Uterus (tissue), 2 donors: ENCODE data around the gene NUP210.

Experiments
- POLR2A ChIP-seq, 2 donors: fragments of 450-650 bp; IDR thresholded peaks; one replicate each; pipeline ENCODE4 v1.6.1; 2016; ENCODE audit warnings: antibody characterized with exemption in 2 of 2, mild to moderate bottlenecking in 1 of 2, moderate library complexity in 1 of 2
- TF ChIP-seq, protein P1 (sequence below), 4 experiments: fragments of 200-600 bp in 2 of 4; fragments of 450-650 bp in 2 of 4; sonication (generic) in 2 of 4; IDR thresholded peaks; one replicate each; pipeline ENCODE4 v1.5.1; 2016 to 2019; ENCODE audit warnings: antibody characterized with exemption in 4 of 4, mild to moderate bottlenecking in 2 of 4, moderate library complexity in 1 of 4

DNA sequence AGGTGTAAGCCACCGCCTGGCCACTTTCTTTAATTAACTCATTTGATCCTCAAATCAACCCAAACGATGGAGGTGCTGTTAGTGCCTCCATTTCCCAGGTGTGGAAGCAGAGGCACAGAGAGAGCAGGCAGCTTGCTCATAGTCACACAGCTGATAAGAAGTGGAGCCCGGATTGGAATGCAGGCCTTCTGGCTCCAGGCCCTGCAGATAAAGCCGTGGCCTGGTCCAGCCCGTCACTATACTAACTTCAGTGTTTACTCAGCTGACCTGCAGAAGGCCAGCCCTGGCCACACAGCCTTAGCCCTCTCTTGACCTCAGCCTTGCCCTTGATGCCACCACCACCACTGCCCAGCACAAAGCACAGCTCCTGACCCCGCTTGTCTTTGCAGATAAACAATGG, 116.7 kb downstream of the NUP210 start:
- no peak for TF ChIP-seq POLR2A (IDR thresholded peaks at IDR 0.05)
- TF ChIP-seq, protein P1, sequence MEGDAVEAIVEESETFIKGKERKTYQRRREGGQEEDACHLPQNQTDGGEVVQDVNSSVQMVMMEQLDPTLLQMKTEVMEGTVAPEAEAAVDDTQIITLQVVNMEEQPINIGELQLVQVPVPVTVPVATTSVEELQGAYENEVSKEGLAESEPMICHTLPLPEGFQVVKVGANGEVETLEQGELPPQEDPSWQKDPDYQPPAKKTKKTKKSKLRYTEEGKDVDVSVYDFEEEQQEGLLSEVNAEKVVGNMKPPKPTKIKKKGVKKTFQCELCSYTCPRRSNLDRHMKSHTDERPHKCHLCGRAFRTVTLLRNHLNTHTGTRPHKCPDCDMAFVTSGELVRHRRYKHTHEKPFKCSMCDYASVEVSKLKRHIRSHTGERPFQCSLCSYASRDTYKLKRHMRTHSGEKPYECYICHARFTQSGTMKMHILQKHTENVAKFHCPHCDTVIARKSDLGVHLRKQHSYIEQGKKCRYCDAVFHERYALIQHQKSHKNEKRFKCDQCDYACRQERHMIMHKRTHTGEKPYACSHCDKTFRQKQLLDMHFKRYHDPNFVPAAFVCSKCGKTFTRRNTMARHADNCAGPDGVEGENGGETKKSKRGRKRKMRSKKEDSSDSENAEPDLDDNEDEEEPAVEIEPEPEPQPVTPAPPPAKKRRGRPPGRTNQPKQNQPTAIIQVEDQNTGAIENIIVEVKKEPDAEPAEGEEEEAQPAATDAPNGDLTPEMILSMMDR (IDR thresholded peaks at IDR 0.05): no peak
